Measurements from ENCODE around the gene PVALB.

DNA sequence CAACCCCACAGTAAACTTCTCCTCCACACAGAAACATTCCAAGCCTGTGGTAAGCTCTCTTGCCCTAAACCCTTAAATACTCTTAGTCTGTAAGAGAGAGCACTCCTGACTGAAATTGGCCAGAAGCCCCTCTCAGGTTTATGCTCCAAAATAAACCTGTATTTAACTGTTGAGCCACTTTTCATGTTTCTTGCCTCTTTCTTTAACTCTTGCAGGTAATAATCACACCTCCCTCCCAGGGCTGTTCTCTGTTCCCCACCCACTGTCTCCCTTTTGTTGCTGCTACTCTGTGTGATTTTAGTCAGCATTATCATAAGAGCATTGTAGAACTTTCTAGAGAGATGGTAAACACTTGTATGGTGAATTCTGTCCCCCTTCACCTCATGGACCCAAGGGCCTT is 38.8 kb downstream of the PVALB start:
- TF ChIP-seq CTCF (IDR thresholded peaks at IDR 0.05; ENCODE audit: borderline replicate concordance, extremely low read depth, low read length, poor library complexity, severe bottlenecking) (no peak), EZH2 (IDR thresholded peaks at IDR 0.05; ENCODE audit: borderline replicate concordance, low read depth, low read length, severe bottlenecking) (no peak)
